Activated gamma-delta T cell treated with Interleukin-2 at 50 U/mL for 16 hours (primary cell): ENCODE measurements around the gene NEMP1.
"Not testable (repeated sequence)": the region's sequence is repeated elsewhere in the genome, so short reads cannot be mapped to it uniquely, and the experiment has no call there.

Experiments
- DNase-seq: peaks from one replicate; pipeline ENCODE4 v3.0.0-alpha.2; 2020

Gene NEMP1

DNA sequence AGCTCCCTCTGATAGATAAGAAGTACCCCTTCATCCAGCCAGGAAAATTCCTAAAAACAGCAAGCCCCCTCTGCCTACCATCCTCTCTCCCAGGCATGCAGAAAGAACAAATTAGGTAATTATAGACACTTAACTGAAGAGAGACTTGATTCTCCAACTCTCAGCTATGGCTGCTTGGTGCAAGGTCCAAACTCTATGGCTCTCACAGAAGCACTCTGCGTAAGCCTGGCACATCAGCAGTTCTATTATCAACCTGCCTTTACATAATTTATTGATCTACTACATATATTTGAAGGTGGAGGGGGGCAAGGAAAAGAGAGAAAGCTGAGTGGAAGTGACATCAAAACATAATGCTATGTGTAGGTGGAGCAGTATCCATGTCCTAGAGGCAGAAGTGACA lies 27.6 kb downstream of the NEMP1 start:
- no peak for DNase-seq

DNA sequence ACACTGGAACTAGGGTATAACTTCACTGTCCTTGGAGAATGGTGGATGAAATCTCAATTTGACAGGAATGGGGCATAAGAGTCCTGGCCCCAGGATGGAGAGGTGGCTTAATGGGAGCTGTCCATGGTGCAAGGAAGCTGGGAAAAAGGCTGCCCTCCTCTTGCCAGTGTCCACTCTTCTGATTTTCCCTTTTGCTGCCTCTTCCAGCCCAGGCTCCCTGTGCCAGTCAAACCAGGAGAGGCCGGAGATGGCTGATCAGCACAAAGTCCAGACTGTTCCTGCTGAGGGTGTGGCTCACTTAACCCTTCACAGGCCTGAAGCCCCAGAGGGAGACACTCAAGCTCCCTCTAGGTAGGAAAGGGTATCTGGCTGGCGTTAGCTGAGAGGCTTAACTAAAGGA lies 28.7 kb downstream of the NEMP1 start, which contains the start of gene MYO1A:
Gene MYO1A, minus strand, starts transcription at position 240 of the 400 bp plus-strand sequence. CDS start 1,806 bp downstream, outside the sequence.
- no peak for DNase-seq

DNA sequence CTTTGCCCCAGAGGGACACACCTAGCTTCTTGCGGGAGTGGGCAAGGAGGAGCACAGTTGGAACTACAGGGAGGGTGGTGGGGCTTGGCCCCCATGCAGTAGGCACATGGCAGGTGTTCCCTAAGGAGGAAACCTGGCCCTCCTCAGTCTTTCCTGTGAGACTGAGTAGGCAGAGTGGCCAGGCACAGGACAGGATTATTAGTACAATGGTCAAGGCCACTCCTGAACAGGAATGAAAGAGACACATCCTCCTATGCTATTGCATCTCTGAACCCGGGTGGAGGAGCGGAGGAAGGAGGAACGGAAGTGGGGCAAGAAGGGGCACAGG lies 29.5 kb downstream of the NEMP1 start:
- DNase-seq, result no peak

DNA sequence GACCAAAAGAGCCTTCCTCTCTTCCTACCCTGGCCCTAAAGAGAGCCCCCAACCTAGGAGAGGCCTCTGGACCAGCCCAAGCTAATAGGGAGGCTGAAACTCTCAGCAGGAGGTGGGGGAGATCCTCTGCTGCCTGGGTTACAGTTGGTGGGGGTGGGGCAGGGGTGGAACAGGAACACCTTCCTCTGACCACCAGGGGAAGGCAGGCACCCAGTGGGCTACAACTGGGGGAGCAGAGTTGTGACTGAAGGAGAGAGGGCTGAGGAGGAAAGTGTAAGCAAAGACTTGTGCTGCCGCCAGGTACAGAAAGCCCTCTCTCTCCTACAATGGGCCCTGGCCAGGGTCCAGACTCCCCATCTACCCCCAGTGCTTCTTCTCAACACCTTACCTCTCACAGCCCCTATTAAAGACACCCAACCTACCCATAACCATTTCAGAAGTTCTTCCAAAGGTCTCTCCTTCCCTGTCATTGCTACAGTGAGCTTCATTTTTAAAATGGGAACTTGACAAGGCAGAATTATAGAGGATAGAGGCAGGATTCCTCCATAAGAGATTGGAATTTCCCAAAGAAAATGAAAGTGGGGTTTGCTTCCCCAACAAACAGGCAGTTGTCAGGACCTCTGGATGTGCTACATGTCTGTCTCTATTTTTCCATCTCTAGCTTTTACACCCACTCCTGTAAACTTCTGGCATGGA lies 30.0 kb downstream of the NEMP1 start:
- DNase-seq, result no peak

DNA sequence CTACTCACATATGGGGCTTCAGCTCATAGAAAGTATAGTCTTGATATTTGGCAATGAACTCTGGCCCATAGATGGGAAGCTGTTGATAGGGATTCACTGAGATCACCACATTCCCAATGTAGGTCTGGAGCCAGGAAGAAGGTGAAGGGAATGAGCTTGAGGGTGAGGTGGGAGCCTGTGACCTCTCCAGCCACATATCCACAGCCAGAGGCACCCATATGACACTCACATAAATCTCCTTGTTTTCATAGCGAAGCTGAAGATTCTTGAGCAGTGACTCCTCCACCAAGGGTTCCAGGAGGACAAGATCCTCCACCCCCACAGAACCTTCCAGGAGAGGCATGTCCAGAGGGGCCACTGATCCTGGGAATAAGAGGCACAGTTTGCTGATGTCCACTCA lies 30.6 kb downstream of the NEMP1 start:
- DNase-seq, result no peak

DNA sequence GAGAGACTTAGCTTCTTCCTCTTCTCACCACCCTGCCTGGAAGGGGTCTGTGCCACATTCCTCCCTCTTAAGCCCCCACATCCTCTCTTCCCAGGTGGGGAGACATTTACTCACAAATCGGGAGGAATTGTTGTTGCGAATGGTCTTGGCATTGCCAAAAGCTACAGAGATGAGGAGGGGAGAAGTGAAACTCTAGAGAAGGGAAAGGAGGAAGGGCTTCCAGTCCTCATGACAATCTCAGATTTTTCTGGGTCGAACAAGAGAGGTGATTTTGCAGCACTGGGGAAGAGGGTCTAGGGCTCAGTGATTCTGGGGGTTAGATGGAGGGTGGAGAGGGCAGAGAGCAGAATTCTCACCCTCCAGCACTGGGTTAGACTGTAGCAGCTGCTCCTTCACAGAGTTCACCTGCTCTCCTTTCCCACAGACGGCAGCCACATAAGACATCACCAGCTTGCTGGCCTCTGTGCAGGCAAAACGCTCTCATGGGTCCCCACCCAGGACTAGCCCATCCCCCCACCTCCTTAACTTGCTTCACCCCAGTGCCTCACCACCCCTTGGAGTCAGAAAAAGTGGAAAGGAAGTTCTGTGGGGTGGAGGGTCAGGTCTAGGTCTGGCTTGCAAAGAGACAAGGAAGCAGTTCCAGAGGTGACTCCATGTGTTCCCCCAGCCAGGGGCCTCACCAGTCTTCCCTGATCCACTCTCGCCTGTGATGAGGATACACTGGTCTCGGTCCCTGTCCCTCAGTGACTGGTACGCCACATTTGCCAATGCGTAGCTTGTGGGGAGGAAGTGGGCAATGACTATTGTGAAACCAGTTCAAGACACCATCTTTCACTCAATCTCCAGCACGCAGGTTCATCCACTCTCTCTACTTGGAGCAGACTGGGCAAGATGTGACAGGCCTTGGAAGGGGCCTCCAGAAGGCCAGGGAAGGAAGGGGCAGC lies 31.4 kb downstream of the NEMP1 start:
- no peak for DNase-seq

DNA sequence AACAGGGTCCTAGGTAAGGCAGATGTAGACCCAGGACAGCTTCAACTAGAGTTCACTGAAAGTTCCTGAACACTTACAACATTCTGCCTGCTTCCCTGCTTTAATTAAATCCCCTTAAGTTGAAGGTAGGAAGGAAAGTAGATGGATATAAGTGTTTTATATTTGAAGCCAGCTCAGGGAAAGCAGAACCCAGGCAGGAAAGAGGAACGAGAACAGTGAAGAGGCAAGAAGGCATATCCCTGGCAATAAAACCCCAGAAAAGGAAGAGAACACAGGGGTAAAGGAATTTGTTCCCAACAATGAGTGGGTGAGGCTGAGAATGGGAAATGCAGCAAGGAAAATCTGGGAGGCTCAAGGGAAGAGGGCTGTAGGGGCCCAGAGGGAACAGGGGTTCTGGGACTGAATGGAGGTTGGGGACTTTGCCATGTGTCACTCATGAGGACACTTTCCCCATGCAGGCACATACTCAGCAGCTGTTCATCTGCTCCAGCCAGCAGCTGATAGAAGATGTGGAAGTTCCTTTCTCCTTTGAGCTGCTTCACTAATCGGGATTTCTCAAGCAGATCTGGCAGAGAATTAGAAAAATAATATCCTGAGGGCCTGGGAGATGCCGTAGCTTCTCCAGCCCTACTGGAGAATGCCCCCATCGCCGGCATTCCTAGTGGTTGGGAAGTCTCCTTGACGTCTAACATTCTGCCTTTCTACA lies 32.4 kb downstream of the NEMP1 start:
- no peak for DNase-seq

DNA sequence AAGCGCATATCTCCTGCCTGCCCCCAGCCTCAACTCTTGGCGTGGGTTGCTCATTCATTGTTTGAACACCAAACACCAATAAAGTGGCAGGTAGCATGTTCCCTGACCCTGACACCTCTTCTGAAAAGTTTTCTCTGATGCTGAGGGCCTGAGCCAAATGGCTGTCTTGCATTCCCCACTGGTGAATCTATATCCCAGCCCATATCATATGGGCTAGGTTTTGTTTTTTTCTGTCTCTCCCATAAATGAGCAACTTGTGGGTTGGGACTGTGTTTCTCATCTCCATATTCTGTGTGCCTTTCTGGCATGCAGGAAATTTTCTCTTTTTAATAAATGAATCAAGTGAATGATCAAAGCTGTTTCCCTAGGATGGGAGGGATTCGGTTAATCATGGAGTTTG lies 33.7 kb downstream of the NEMP1 start:
- DNase-seq, result no peak

DNA sequence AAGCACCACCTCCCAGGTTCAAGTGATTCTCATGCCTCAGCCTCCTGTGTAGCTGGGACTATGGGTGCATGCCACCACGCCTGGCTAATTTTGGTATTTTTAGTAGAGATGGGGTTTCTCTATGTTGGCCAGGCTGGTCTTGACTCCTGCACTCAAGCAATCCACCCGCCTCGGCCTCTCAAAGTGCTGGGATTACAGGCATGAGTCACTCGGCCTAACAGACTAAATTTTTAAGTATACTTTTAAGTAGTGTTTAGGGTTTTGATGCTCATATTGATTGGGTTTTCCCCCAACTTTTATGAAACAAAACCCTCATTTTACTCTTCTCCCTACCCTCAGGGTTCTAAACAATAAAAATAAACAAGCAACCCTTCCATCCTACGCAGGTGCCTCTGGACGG lies 34.1 kb downstream of the NEMP1 start:
- DNase-seq, result no peak

DNA sequence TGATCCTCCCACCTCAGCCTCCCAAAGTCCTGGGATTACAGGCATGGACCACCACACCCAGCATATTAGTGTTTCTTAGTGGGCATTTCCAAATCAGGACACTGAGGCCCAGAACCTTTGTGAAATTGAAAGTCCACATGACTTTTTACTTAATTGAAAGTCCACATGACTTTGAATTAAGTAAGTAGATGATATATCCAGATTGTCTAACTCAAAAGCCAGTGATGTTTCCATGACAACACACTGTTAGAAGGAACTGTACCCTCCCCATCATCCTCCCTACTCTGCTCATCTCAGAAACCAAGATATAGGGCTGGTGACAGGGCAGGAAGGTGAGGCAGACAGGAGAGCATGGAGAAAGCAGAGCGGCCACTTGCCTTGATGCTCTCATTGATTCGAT lies 35.9 kb downstream of the NEMP1 start:
- DNase-seq, result no peak

DNA sequence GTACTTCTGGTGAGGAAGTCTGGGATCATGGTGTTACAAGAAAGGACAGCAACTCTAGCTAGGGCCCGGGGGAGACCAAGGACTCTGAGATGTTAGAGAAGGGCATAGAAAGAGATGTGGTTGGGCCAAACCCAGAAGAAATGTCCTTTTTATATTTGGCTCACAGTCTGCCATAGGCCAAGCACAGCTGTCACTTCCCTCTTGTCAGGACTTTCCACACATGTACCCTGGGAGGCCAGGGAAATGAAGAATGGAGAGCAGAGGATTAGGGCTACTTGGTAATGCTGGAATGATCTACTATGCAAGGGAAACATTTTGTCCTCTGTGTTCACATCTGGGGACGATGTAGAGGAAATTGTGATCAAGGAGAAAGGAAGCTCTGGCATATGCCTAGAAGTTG lies 37.8 kb downstream of the NEMP1 start:
- DNase-seq, result no peak

DNA sequence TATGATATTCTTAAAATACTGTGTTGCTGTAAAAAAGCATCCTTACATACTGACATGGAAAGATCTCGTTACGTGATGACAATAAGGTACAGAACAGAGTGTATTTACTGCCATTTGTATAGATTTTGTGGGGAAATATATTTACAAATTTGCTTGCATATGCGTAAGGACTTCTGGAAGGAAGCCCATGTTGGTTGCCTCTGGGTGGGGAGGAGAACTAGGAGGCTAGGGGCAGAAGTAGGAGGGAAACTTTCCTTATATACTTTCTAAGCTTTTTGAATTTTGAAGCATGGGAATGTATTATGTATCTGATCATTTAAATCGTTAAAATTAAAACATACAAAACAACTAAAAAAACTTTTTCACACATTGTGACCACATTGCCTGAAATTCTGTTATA lies 38.4 kb downstream of the NEMP1 start:
- no peak for DNase-seq

DNA sequence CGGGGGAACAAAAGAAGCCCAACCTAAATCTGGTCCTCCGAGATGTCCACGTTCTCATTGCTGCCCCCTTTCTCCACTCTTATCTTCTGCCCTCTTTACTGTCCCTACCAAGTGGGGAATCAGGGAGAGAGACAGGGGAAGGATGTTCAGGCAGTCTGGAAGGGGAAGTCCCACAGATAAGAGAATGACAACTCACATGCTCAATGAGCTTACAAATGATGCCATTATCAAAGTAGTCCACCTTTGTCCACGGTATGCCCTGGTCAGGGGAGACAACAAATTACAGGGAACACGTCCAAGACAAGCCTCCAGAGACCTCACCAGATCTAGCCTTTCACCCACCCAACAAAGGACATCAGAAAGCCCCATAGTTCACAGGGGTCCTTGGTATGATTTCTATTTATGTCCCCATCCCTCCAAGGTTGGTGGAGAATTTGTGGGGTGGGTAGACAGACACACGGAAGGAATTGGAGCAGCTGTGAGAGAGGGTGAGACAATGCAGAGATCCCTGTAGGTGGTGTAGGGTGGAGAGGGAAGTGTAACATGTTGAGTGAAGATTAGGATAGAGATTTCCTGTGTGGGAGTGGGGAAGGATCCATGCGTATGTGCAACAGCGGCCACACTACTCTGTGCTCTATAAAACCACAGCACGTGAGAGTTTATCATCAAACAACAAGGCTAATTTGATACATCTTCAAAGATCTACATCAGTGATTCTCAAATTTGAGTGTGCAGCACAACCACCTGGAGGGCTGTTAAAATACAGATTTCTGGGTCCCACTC lies 39.4 kb downstream of the NEMP1 start:
- no peak for DNase-seq

DNA sequence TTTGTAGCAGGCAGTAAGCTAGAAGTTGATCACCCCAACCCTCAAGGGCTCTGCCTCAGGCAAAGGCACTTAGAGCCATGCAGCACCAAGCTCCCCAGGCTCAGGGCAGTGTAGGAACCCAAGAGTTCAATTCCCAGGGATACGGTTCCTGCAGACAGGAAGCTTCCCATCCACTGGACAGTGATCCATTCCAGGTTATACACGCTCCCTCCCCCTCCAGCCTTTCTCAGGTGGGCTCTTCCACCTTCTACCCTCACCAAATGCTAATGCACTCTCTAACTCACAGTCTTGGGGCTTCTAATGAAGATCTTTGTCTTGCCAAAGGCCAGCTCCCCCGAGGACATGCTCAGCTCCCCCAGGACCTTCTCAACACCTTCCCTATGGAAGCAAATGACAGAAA lies 41.3 kb downstream of the NEMP1 start:
- no peak for DNase-seq

DNA sequence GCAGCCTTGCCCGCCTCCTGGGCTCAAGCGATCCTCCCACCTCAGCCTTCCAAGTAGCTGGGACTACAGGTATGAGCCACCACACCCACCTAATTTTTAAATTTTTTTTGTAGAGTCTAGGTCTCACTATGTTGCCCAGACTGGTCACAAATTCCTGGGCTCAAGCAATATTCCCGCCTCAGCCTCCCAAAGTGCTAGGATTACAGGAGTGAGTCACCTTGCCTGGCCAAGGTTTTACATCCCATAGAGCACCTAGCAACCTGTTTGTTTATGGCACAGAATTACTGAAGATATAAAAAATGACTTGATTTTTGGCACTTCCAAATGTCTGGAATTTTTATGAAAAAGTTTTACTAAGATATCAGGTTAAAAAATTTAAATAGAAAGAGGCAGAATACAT lies 45.2 kb downstream of the NEMP1 start:
- no peak for DNase-seq

DNA sequence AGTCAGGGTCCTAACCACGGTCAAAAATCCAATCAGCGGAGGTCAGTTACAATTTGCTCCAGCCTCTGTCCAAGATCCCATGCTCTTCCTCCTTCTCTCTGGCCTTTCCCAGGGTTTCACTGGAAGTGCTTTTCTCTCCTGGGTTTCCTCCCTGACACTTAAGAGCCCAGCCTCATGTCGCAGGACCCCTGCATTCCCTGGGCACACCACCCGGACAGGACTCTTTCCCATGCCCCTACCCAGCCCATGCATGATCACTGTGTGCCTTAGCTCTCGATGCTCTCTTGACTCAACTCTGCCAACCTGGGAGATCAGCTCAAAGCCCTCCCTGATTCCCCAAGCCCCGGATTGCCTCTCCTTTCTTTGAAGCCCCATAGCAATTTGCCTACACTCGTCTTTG lies 46.8 kb downstream of the NEMP1 start:
- DNase-seq, result no peak

DNA sequence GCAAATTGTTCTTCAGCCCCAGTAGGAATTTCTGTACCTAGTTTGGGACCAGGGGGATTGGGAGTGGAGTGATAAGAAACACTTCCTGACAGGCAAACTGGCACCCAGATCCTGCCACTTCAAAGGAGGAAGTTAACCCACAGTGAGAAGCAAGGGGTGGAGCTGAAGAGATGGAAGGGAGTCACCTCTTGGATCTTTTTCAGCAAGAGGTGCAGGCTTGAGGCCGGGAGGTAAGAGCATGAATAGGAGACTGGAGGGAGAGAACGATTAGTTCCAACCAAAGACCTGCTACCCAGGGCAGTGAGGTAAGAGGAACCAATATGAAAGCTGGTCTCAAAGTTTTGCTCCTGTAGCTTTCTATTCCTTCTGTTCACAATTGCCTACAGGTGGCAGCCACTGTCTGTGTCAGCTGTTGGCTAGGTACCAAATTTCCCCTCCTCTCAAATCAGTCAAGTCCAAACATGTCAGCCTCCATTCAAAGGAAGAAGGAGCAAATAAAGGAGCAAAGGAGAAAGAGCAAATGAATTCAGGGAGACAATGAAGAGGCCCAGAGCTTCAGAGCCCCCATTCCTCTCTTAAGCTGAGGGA lies 47.4 kb downstream of the NEMP1 start:
- no peak for DNase-seq

DNA sequence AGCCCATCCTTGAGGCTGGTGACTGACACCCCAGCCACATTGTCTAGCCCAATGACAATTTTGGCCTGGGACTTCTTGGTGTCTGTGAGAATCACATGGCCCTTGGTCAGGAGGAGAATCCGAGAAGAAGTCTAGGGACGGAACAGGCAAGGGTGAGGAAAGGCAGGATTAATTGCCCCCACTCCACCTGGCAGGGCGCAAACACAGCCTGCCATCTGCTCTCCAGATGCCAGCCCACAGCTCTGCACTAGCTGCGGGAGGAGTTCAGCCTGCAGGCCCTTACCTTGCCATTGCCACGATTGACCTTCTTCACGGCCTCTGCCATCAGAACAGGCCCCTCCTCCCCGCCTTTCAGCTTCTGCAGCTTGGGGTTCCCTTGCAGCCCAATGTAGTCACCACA lies 49.1 kb downstream of the NEMP1 start:
- DNase-seq, result no peak

DNA sequence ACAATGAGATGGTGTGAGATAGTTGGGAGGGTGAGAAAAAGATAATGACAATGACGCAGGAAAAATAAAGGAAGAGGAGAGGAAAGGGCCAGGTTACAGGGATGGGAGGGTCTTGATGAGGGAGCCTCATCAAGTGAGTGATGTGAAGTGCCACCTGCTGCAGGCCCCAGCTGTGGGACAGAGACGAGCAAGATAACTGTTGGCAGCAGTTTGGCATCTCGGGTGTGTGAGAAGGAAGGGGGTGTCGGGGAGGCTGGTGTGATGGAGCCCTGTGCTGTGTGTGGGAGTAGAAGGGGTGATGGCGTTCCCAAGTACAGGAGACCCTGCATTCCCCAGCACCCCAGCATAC lies 50.8 kb downstream of the NEMP1 start:
- DNase-seq, result no peak

DNA sequence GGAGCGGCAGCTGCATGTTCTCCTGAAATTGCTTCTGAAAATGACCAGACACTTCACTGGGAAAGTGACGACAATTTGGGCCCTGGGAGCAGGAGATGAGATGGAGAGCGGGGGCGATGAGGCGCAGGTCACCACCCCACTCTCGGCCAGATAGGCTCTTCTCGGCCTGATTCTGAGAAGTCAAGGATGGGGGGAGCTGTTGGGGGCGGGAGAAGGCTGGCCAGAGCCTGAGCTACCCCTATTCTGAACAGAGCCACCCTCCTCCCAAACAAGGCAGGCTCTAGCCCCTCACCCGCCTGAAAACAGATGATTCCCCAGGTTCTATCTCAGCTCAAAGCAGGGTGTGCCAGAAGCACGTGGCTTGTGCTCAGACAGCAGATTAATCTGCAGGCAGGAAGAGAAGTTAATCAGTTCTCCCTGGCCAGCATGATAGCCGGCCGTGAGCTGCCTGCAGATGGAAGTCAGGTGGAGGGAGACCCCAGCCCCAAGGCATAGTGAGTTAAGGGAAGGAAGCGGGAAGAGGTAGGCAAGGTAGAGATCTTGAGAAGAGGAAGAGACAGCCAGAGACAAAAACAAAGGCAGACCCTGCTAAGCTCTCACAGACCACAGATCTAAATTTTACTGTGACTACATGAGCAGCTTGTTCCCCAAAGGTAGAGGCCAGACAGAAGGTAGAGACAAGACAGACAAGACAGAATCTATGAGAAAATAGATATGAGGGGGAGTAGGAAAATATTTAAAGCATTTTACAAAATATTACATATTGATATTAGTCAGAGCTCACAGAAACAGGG lies 51.4 kb downstream of the NEMP1 start:
- DNase-seq, result no peak

DNA sequence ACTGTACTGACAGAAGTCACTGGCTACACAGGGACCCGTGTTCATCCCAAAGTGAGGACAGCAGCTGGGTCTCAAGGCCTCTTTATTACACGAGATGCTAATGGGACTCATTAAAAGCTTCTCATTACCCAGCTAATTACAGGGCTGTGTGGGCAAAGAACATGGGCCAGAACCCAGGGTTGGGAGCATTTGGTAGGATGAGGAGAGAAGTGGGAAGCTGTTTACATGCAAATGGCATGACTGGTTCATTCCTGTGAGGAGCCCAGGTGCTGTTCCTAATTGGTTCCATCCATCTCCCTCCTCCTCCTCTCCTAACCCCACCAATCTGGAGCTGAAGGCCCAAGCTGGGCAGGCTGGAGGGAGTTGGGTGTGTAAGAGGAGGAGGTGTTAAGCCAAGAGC lies 53.4 kb downstream of the NEMP1 start:
- no peak for DNase-seq

DNA sequence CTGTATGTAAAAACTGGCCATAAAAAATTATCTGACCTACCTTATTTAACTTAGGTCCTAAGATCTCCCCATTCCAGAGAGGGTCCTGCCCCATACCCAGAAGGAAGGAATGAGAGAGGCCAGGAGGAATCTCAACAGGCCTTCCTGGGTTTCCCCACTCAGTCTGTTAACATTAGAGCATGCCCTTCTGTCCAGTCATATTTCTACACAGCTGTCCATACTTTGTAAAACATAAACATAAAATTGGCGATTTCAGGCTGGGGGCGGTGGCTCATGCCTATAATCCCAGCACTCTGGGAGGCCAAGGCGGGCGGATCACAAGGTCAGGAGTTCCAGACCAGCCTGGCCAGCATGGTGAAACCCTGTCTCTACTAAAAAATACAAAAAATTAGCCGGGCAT lies 56.3 kb downstream of the NEMP1 start:
- not testable (repeated sequence) for DNase-seq
